HG03520 (cell line): ENCODE measurements around the gene KRT15.

ENCODE experiments used
- ATAC-seq: cut with Tn5 transposase; IDR thresholded peaks from one replicate; pipeline ENCODE4 v1.9.1; 2021; ENCODE audit warnings: mild to moderate bottlenecking, moderate library complexity; ENCODE audit not compliant: unreplicated experiment

Gene KRT15

GRCh38 chr17:41527063-41528023, 8.7 kb upstream of the KRT15 start:
- ATAC-seq: no peak

- ATAC-seq: no peak
These were observed 5.6 kb upstream of the KRT15 start for GRCh38 chr17:41524261-41524660.

- no peak for ATAC-seq
These were observed 5.1 kb upstream of the KRT15 start for GRCh38 chr17:41523787-41524186.

- no peak for ATAC-seq
These were observed 4.5 kb upstream of the KRT15 start for GRCh38 chr17:41523225-41523593.

- ATAC-seq: no peak
These were observed 3.9 kb upstream of the KRT15 start for GRCh38 chr17:41522301-41523224.

GRCh38 chr17:41521574-41522261, 3.0 kb upstream of the KRT15 start:
- ATAC-seq: no peak

GRCh38 chr17:41520821-41521521, 2.3 kb upstream of the KRT15 start:
- ATAC-seq: no peak

- ATAC-seq: no peak
These were observed 973 bp upstream of the KRT15 start for GRCh38 chr17:41519501-41520224.

- no peak for ATAC-seq
These were observed 659 bp downstream of the KRT15 start for GRCh38 chr17:41518031-41518430.

- ATAC-seq: no peak
These were observed 1.8 kb downstream of the KRT15 start for GRCh38 chr17:41516830-41517283.

- no peak for ATAC-seq
These were observed 2.4 kb downstream of the KRT15 start for GRCh38 chr17:41516147-41516829.

- ATAC-seq: no peak
These were observed 5.5 kb downstream of the KRT15 start for GRCh38 chr17:41513168-41513547.

GRCh38 chr17:41512546-41513167, 6.0 kb downstream of the KRT15 start:
- ATAC-seq: no peak

- ATAC-seq: no peak
These were observed 7.0 kb downstream of the KRT15 start for GRCh38 chr17:41511716-41512115.

- ATAC-seq: no peak
These were observed 7.6 kb downstream of the KRT15 start for GRCh38 chr17:41511116-41511515.

- ATAC-seq: no peak
These were observed 8.2 kb downstream of the KRT15 start for GRCh38 chr17:41510251-41511065.

GRCh38 chr17:41507315-41507880, 11.3 kb downstream of the KRT15 start:
- no peak for ATAC-seq
